NCI-H2107 (cell line): ENCODE measurements around the gene CCDC198.

Experiments used
- DNase-seq: peaks from one replicate; lab custom pipeline; 2025; lab: John Stamatoyannopoulos, UW

Gene CCDC198

GRCh38 chr14:57464008-57464730 is 29.5 kb downstream of the CCDC198 start:
- no peak for DNase-seq

GRCh38 chr14:57462551-57462950 is 31.1 kb downstream of the CCDC198 start:
- no peak for DNase-seq

- no peak for DNase-seq
Observed at GRCh38 chr14:57461777-57462320, 31.8 kb downstream of the CCDC198 start.

GRCh38 chr14:57435923-57436322 is 57.7 kb downstream of the CCDC198 start:
- no peak for DNase-seq

GRCh38 chr14:57420986-57421385 is 72.7 kb downstream of the CCDC198 start:
- DNase-seq, result no peak

GRCh38 chr14:57420033-57420432 is 73.6 kb downstream of the CCDC198 start:
- DNase-seq, result no peak
